ENCODE measurements around the gene TBC1D23.

GRCh38 chr3:100245927-100246326 is 14.9 kb upstream of the TBC1D23 start:
- TF ChIP-seq CTCF (IDR thresholded peaks at IDR 0.05 in 8 of 11, conservative IDR thresholded peaks at IDR 0.05 in 3 of 11) (no peak), POLR2AphosphoS5 (IDR thresholded peaks at IDR 0.05) (no peak)
